ENCODE results near the gene SPHKAP.

DNA sequence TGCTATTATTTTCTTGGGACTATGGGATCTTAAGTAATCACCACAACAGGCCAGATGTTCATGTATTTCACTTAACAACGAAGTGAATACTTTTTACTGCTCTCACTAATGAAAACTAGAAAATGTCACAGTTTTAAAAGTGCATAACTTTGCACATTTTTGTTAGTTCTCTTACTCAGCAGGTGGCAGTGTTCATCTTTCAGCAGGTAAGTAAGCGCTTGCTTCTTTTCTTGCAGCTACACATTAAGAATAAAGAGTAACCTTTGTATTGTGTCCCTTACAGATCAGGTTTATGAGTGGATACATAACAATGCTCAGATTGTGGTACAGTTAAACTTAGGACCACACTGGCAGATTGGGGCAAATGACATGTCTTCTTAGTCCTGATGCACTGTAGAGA lies 249.1 kb downstream of the SPHKAP start:
- TF ChIP-seq, protein P1, sequence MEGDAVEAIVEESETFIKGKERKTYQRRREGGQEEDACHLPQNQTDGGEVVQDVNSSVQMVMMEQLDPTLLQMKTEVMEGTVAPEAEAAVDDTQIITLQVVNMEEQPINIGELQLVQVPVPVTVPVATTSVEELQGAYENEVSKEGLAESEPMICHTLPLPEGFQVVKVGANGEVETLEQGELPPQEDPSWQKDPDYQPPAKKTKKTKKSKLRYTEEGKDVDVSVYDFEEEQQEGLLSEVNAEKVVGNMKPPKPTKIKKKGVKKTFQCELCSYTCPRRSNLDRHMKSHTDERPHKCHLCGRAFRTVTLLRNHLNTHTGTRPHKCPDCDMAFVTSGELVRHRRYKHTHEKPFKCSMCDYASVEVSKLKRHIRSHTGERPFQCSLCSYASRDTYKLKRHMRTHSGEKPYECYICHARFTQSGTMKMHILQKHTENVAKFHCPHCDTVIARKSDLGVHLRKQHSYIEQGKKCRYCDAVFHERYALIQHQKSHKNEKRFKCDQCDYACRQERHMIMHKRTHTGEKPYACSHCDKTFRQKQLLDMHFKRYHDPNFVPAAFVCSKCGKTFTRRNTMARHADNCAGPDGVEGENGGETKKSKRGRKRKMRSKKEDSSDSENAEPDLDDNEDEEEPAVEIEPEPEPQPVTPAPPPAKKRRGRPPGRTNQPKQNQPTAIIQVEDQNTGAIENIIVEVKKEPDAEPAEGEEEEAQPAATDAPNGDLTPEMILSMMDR (IDR thresholded peaks at IDR 0.05; ENCODE audit: insufficient read depth, low read depth, low read length) = no peak
- no peak for TF ChIP-seq EZH2 (IDR thresholded peaks at IDR 0.05; ENCODE audit: insufficient read depth, low read length)

Measured in astrocyte (in vitro differentiated cells and primary cell).